Thyroid gland (tissue), 4 donors: ENCODE results near the gene MDM2.

ENCODE experiments used
- CTCF ChIP-seq, 6 experiments: fragments of 200-600 bp in 3 of 6; fragments of 450-650 bp in 3 of 6; sonication (generic) in 3 of 6; IDR thresholded peaks; one replicate each; pipeline ENCODE4 v1.5.1; 2016 to 2019; ENCODE audit warnings: antibody characterized with exemption in 6 of 6, mild to moderate bottlenecking in 2 of 6, inconsistent platforms in 1 of 6, moderate library complexity in 1 of 6
- POLR2A ChIP-seq, 2 donors: fragments of 450-650 bp; IDR thresholded peaks; one replicate each; pipeline ENCODE4 v1.6.1; 2017; ENCODE audit warnings: antibody characterized with exemption in 2 of 2, mild to moderate bottlenecking in 2 of 2, moderate library complexity in 1 of 2

GRCh38 chr12:68780731-68781130, 27.2 kb upstream of the MDM2 start:
- no peak for TF ChIP-seq CTCF (IDR thresholded peaks at IDR 0.05)
- no peak for TF ChIP-seq POLR2A (IDR thresholded peaks at IDR 0.05)
